NCI-H82 treated with DMSO at 0.1 percent for 48 hours (cell line): ENCODE measurements around the gene FITM2.

ENCODE experiments used
- DNase-seq: peaks from one replicate; lab custom pipeline; 2025; ENCODE audit not compliant: unreplicated experiment; lab: John Stamatoyannopoulos, UW

The FITM2 gene

DNA sequence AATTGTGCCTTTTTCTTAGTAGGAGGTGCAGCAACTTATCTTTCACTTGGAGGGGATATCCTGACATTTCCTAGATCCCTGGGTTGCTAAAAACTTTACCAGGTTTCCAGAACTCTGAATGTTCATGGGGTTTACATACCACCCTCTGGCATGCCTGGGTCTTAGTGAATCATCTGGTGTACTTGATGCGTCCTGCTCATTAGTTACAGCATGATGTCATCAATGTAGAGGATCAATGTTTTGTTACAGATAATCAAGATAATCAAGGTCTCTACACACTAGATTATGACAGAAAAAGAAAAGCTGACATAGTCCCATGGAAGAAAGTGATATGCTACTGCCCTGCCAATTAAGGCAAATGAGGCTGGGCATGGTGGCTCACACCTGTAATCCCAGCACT is 27.0 kb downstream of the FITM2 start:
- no peak for DNase-seq

DNA sequence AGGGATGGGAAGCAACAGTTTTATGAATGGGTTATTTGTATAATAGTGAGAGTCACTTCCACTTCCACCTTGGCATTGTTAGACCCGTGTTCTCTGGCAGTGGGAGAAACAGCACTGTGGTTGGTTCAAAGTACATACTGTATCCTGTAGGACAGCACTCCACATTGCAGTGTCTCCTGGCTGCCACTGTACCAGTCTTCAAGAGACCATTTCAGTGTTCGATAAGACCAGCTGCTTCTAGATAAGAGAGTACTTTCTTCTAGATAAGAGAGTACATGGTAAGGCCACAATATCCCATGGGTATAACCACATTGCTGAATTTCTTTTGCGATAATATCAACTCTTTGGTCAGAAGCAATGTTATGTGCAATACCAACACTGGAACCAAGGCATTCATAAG is 28.8 kb downstream of the FITM2 start:
- no peak for DNase-seq

- DNase-seq = no peak
These were observed 30.6 kb downstream of the FITM2 start for GRCh38 chr20:44280387-44280786.

DNA sequence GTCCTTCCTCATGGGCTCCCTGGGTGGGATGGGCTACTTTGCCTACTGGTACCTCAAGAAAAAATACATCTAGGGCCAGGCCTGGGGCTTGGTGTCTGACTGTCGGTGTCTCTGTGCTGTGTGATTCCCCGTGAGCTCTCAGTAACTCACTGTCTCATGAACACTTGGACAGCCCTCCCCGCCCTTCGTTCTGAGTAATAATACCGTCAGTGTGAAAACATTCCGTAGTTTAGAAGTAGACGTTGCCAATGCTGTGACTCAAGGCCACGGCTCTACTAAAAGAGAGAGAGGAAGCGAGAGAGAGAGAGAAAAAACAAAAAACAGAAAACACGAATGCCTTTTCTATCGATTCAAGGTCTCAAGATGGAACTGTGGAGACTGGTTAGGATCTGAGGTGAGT is 31.8 kb downstream of the FITM2 start:
- no peak for DNase-seq

DNA sequence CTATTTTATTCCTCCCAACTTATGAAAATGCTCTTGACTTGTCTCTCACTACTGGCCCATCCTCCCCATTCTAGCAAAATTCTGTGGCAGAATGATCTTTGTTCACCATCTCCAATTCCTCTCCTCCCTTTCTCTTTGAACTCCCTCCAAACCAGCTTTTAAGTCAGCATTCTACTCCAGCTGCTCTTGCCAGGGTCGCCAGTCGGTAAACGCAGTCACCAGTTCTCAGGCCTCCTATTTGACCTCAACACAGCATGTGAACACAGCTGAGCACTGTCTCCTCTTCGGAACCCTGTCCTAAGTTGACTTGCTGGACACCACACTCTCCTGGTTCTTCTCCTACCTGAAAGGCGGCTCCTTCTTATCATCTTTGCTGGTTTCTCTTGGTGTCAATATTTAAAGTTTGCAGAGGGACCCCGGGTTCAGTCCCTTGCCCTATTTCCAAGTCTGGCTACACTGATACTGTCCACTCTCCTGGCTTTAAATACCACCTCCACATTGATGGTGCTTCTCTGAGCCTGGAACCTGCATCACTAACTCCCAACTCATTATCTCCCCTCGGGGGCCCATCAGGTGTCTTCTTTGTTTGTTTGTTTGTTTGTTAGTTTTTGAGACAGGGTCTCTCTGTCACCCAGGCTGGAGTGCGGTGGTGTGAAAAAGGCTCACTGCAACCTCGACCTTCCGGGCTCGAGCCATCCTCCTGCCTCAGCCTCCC is 36.5 kb downstream of the FITM2 start:
- DNase-seq = no peak

DNA sequence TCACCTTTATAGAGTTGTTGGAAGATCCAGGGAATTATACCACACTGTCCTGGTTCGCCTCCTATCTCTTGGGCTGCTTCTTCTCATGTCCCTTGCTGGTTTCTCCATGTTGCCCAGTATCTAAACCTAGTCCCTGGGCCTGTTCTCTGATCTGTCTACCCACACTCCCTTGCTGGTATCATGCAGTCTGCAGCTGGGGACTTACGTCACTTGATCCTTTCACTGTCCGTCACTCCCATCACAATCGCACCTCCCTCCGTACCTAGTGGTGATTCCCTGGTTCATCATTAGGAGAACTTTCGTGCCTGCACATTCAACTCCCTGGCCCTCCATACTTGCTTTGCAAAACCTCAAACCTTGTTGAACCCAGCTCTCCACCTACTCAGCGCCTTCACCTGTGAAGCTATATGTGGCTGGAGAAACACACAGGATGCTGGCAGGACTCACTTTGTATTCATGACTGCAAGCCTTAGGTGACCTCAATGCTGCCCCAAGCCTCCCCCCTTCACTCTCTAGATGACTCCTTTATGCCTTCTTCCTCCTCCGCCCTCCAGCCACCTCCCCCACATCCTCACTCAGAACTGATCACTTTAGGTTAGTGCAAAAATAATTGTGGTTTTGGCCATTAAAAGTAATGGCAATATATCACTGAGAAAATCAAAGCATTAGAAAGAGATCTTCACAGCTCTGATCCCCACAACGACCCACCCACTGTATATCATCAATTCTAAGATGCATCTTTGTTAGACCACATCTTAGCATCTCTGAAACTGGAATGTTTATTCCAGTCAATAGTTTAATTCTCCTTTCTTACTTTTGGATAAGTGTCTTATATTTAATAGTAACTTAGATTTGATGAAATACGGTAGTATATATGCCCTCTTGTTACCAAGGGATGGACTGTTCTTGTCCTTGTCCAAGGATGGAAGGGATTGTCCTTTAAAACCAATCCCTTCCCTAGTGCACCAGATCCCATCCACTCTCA is 37.5 kb downstream of the FITM2 start:
- no peak for DNase-seq

DNA sequence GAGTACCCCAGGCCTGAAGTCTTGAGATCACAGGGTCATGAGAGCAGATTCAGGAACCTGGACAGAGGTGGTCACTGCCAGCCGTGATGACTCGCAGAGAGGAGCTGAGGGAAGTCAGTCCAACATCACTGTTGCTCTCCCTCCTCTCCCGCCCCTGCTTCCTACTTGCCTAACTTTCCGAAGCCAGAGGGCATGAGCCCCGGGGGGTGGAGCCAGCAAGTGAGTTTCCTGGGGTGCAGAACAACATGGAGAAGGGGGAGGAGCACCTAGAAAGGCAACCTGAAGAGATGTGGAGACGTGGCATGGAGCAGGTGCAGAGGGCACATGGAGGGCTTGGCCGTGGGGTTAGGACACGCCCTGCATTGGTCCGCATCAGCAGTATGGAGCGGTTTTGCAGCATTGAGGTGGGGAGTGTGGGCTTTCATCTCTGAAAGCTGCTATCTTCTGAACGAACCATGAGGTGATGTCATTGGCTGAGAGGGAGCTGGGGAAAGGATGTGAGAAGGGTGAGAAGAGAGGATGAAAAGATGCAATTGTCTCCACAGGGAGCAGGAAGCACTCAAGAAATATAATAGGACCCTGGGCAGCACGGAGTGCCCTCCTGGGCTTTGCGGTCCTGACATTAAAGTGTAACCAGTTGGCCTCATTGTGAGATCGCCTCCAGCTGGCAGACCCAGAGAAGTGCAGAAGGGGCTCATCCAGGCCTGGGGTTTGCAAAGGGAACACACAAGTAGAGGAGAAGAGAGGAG is 38.9 kb downstream of the FITM2 start:
- DNase-seq = no peak

- no peak for DNase-seq
These were observed 42.2 kb downstream of the FITM2 start for GRCh38 chr20:44268802-44269201.

DNA sequence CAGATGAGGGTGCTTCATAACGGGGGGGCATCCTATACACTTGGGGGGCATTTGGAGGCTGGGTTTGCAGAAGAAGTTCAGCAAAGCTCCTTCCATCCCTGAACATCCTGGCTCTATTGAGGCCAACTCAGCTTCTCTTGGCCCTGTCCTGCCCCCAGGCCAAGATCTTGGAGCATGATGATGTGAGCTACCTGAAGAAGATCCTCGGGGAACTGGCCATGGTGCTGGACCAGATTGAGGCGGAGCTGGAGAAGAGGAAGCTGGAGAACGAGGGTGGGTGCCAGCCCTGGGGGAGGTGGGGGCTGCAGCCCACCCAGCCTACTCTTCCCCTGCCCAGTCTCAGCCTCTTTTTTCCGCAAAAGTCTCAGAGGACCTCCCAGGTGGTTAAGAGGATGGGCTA is 46.7 kb downstream of the FITM2 start:
- no peak for DNase-seq

DNA sequence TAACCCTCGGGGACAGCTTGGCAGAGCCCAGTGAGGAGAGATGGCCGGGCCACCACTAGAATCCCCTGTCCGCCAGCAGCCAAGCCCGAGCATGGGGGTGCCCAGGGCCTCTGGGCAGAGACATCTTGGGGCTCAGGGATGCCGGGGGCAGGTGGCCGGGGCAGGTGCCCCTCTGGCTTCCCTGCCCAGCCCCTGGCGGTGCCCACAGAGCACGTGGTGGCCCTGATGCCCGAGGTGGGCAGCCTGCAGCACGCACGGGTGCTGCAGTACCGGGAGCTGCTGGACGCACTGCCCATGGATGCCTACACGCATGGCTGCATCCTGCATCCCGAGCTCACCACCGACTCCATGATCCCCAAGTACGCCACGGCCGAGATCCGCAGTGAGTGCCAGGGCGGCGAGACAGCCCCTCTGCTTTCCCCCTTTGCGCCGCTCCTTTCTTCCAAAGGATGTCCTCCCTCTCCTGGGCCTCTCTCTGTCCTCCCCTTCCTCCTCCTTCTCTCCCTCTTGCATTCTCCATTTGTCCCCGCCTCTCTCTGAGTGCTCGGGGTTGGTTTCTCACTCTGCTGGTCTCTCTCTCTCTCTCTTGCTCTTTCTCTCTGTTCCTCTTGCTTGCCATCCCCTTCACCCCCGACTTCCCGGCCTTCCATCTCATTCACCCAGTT is 52.6 kb downstream of the FITM2 start:
- DNase-seq = no peak

GRCh38 chr20:44256961-44257360 is 54.0 kb downstream of the FITM2 start:
- DNase-seq = no peak

- DNase-seq = no peak
These were observed 55.1 kb downstream of the FITM2 start for GRCh38 chr20:44255942-44256341.

GRCh38 chr20:44254073-44254472 is 56.9 kb downstream of the FITM2 start:
- no peak for DNase-seq

GRCh38 chr20:44253528-44253927 is 57.5 kb downstream of the FITM2 start:
- no peak for DNase-seq
